ENCODE measurements around the gene TMEM92. TPM values are rescaled to one million over a fixed set of nuclear protein-coding genes. Genes with fewer than 3 reads are reported as not detected.
"Not testable (repeated sequence)": the region's sequence is repeated elsewhere in the genome, so short reads cannot be mapped to it uniquely, and the experiment has no call there.

TMEM92 gene
- total and polyA plus RNA-seq, 2 experiments from 2014 or later, result 17.3 to 30.0 TPM

DNA sequence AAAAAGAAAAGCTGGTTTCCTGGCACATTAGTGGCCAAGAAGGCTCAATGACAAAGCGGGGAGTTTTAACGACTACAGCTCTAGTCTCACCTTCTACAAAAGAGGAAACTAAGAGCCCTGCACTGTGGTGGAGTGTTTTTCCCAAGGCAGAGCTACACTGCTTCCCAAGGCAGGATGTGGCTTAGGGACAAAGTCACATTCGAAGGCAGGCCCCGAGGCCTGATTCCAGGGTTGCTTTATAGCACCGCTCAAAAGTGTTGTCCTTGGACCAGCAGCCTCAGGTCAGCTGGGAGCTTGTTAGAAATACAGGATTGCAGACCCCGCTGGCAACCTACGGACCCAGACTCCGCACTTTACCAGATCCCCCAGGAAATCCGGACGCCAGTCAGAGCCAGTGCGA is 23.8 kb downstream of the TMEM92 start:
- H3K9me3 ChIP-seq (ENCODE audit: low read depth), result no peaks in the 10 kb centered on the region
- no peak for DNase-seq (ENCODE audit: low read depth in 1 of 2, low spot score in 1 of 2)
- TF ChIP-seq, protein P1, sequence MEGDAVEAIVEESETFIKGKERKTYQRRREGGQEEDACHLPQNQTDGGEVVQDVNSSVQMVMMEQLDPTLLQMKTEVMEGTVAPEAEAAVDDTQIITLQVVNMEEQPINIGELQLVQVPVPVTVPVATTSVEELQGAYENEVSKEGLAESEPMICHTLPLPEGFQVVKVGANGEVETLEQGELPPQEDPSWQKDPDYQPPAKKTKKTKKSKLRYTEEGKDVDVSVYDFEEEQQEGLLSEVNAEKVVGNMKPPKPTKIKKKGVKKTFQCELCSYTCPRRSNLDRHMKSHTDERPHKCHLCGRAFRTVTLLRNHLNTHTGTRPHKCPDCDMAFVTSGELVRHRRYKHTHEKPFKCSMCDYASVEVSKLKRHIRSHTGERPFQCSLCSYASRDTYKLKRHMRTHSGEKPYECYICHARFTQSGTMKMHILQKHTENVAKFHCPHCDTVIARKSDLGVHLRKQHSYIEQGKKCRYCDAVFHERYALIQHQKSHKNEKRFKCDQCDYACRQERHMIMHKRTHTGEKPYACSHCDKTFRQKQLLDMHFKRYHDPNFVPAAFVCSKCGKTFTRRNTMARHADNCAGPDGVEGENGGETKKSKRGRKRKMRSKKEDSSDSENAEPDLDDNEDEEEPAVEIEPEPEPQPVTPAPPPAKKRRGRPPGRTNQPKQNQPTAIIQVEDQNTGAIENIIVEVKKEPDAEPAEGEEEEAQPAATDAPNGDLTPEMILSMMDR (IDR thresholded peaks at IDR 0.05; ENCODE audit: low read depth, low read length), result no peak

DNA sequence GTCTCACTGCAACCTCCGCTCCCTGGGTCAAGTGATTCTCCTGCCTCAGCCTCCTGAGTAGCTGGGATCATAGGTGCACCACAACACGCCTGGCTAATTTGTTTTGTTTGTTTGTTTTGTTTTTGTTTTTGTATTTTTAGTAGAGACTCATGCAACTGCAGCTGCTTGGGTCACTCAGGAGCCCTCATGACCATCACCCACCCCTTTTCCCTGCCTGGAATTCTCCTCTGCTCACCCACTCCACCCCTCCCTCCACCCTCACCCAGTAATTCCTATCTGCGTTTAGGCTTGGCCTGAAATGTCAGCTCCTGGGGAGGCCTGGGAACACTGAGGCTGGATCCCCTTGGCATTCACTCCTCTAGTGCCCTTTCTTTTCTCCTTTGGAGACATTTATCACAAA is 25.5 kb downstream of the TMEM92 start:
- H3K4me1 ChIP-seq (ENCODE audit: low read depth), result peaks cover 3% of the 10 kb centered on the region
- no peaks in the 10 kb centered on the region for H3K36me3 ChIP-seq
- no peaks in the 10 kb centered on the region for H3K27me3 ChIP-seq
- H3K4me3 ChIP-seq, result no peak overlapping the region
- TF ChIP-seq, protein P1 (IDR thresholded peaks at IDR 0.05; ENCODE audit: low read depth, low read length), result no peak
- H3K27ac ChIP-seq, result no peak overlapping the region
- no peak for DNase-seq (ENCODE audit: low read depth in 1 of 2, low spot score in 1 of 2)
- no peaks in the 10 kb centered on the region for H3K9me3 ChIP-seq (ENCODE audit: low read depth)

More for the DNA sequence above, 23.8 kb downstream of the TMEM92 start:
- Histone ChIP-seq H3K36me3 (no peaks in the 10 kb centered on the region), H3K27me3 (no peaks in the 10 kb centered on the region), H3K4me3 (no peak overlapping the region), H3K4me1 (ENCODE audit: low read depth) (peaks cover 3% of the 10 kb centered on the region), H3K27ac (peak overlapping the region; percentile 48)

DNA sequence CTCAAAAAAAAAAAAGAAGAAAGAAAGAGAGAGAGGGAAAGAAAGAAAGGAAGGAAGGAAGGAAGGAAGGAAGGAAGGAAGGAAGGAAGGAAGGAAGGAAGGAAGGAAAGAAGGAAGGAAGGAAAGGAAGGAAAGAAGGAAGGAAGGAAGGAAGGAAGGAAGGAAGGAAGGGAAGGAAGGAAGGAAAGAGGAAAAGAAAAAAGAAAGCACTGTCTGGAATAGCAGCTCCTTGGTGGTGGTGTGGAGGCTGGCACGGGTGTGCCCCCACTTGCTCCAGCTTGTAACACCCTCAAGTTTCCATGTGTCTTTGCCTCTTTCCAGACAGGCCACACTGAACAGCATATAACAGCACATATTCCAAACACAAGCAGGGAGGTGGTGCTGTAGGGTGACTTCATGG is 26.6 kb downstream of the TMEM92 start:
- H3K4me3 ChIP-seq; DNase-seq (ENCODE audit: low read depth in 1 of 2, low spot score in 1 of 2); H3K9me3 ChIP-seq (ENCODE audit: low read depth); H3K4me1 ChIP-seq (ENCODE audit: low read depth); H3K27me3 ChIP-seq; H3K27ac ChIP-seq; H3K36me3 ChIP-seq: not testable (repeated sequence)

DNA sequence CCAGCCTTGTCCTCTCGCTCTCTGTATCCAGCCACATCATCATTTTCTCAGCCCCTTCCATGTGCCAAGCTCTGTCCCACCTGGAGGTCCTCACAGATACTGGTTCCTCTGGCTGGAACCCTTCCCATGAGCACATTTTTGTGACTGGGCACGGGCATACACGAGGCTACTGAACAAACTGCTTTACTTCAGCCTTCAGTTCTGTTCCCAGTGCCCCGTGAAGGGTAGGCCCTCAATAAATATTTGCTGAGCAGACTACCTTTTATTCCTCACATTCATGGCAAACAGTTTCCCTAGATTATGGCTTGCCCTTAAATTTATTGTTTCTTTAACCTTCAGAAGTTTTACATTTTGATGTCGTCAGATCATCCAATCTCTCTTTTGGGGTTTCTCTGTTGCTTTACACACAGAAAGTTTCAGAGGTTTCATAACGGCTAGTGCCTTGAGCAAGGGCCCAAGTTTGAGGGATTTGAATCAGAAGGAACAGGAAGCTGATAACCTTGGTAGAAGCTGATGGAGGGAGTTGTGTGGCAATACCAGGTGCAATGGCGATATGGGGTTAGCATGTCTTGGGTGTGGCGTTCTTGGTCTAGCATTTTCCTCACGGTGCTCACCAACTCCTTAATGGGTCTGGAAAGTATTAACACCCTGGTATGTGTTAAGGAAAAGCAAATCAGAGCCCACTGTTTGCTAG is 27.8 kb downstream of the TMEM92 start:
- Histone ChIP-seq H3K36me3 (no peaks in the 10 kb centered on the region), H3K27me3 (no peaks in the 10 kb centered on the region), H3K27ac (no peak overlapping the region), H3K4me3 (no peak overlapping the region), H3K4me1 (ENCODE audit: low read depth) (peaks cover 6% of the 10 kb centered on the region), H3K9me3 (ENCODE audit: low read depth) (no peaks in the 10 kb centered on the region)
- TF ChIP-seq, protein P1 (IDR thresholded peaks at IDR 0.05; ENCODE audit: low read depth, low read length), result no peak
- no peak for DNase-seq (ENCODE audit: low read depth in 1 of 2, low spot score in 1 of 2)

DNA sequence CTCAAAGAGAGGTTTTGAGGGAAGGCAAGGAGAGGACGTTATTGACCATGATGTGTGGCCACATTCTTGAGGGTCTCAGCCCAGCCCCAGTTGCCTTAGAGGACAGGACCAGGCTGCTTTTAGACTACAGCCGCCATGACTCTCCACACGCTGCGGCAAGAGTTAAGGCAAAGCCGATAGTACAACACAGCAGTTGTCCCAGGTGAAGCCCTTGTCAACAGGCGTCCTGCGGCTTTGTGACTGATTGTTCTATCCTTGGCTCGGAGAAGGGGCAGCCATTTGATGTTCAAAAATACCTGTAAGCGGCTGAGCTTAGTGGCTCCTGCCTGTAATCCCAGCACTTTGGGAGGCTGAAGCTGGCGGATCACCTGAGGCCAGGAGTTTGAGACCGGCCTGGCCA is 28.8 kb downstream of the TMEM92 start:
- no peaks in the 10 kb centered on the region for H3K36me3 ChIP-seq
- TF ChIP-seq, protein P1 (IDR thresholded peaks at IDR 0.05; ENCODE audit: low read depth, low read length), result no peak
- no peaks in the 10 kb centered on the region for H3K9me3 ChIP-seq (ENCODE audit: low read depth)
- DNase-seq (ENCODE audit: low read depth in 1 of 2, low spot score in 1 of 2), result no peak
- no peak overlapping the region for H3K4me3 ChIP-seq
- H3K27me3 ChIP-seq, result no peaks in the 10 kb centered on the region
- H3K27ac ChIP-seq, result no peak overlapping the region
- H3K4me1 ChIP-seq (ENCODE audit: low read depth), result peaks cover 6% of the 10 kb centered on the region

DNA sequence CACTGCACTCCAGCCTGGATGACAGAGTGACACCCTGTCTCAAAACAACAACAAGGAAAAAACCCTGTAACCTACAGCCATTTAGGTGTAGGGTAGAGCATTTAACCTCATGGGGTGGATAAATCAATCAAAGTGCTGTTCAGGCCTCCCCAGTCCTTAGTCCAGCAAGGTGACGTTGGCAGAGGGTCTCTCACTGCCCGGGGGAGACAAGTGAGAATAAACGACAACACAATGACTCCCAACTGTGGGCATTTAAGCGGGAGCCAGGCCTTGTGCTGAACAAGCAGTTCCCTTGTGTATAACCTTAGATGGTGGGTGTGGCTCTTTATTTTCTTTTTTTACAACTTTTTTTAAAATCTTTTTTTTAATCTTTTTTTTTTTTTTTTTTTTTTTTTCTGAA is 29.3 kb downstream of the TMEM92 start:
- Histone ChIP-seq H3K36me3 (no peaks in the 10 kb centered on the region), H3K4me1 (ENCODE audit: low read depth) (peaks cover 6% of the 10 kb centered on the region), H3K4me3 (no peak overlapping the region), H3K9me3 (ENCODE audit: low read depth) (no peaks in the 10 kb centered on the region), H3K27me3 (no peaks in the 10 kb centered on the region), H3K27ac (no peak overlapping the region)
- TF ChIP-seq, protein P1 (IDR thresholded peaks at IDR 0.05; ENCODE audit: low read depth, low read length), result no peak
- DNase-seq (ENCODE audit: low read depth in 1 of 2, low spot score in 1 of 2), result no peak

All from cardiac muscle cell (in vitro differentiated cells and primary cell).